D341Med (cell line): ENCODE measurements around the gene MUC3A.
"Not testable (repeated sequence)": the region's sequence is repeated elsewhere in the genome, so short reads cannot be mapped to it uniquely, and the experiment has no call there.

ENCODE experiments used
- DNase-seq: peaks from one replicate; pipeline ENCODE4 v3.0.0; 2012; ENCODE audit warnings: low spot score

The MUC3A gene

DNA sequence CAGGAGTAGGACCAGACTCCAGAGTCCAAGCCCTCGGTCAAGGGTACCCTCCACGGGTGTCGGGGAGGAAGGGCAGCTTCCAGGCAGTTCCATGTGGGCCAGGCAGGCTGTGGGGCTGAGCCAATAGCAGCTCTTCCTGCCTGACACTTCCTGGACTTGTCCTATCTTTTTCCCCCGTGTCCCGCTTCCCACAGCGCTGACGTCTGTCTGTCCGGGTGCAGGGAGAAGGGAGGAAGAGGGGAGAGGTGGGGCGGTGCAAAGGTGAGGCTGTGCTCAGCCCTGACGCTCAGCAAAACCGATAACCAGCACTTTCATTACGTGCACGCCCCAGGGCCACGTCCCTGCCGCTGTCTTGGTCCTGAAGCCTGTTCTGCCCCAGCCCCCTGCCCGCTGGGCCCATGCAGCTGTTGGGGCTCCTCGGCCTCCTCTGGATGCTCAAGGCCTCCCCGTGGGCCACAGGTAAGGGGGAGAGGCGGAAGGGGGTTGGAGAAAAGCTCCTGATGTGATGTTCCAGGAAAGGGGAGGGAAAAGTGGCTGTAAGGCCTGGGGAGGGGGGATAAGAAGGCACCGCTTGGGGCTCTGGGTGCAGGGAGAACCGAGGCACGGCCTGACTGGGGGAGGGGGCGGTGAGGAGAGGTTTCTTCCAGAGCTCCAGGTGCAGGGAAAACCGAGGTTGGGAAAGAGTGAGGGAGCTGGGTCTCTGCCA, at the start of gene MUC3A:
Gene MUC3A, plus strand, starts transcription at position 308 of the 706 bp plus-strand sequence. Its CDS starts 91 bp downstream, at position 399.
- no peak for DNase-seq

DNA sequence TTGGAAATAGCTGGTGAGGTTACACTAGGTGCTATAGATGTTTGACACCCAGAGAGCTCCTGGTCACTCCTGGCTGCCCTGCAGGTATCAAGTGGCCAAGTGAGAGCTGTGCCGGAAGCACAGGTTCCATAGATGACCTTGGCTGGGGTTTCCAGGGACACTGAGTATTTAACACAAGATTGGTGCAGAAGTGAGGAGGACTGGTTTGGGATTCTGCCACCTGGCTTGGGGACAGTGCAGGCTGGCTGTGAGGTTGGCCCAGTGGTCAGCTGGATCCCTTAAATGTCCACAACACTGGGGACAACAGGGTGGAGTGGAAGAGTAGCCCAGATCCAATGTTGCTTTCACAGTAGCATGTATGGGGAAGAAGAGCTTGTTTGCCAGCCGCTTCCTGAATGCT, 48.4 kb upstream of the MUC3A start:
- DNase-seq, result no peak

DNA sequence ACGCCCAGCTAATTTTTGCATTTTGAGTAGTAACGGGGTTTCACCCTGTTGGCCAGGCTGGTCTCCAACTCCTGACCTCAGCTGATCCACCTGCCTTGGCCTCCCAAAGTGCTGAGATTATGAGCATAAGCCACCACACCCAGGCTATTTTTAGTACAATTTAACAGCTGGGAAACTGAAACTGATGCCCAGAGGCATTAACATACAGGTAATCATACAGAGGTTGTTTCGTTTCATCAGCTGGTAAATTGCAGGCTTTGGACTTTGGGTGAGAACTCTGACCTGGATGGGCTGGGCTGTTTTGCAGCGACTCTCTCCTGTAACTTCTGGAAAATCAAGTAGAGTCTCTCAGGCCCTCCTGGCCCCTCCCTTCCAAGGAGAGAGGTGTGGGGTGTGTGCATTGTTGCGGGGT, 47.4 kb upstream of the MUC3A start:
- no peak for DNase-seq

- DNase-seq, result peak; percentile 10
Measured at GRCh38 chr7:100902638-100903037, 46.7 kb upstream of the MUC3A start.

- no peak for DNase-seq
Measured at GRCh38 chr7:100908512-100908911, 40.8 kb upstream of the MUC3A start.

GRCh38 chr7:100910443-100910842, 38.9 kb upstream of the MUC3A start:
- not testable (repeated sequence) for DNase-seq

- no peak for DNase-seq
Measured at GRCh38 chr7:100911484-100911883, 37.9 kb upstream of the MUC3A start.

GRCh38 chr7:100914208-100914878, 35.0 kb upstream of the MUC3A start:
- DNase-seq, result no peak

DNA sequence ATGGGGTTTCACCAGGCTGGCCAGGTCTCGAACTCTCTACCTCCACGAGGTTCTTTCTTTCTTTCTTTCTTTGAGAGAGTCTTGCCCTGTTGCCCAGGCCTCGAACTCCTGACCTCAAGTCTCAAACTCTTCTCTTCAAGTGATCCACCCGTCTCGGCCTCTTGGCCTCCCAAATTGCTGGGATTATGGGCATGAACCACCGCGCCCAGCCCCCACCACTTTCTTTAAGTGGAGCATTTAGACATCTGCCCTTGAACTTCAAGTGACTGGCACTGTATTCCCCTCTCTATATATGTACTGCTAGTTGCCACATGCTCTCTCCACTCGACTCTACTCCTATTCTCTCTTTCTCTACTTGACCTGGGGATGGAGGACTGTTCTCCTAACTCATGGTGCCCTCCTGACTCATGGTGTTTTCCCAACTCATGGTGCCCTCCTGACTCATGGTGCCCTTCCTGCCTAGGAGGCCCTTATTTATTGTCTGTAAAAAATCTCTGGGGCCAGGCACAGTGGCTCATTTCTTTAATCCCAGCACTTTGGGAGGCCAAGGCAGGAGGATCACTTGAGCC, 34.4 kb upstream of the MUC3A start:
- DNase-seq, result no peak

- not testable (repeated sequence) for DNase-seq
Measured at GRCh38 chr7:100919335-100919734, 30.0 kb upstream of the MUC3A start.

- not testable (repeated sequence) for DNase-seq
Measured at GRCh38 chr7:100919779-100920437, 29.4 kb upstream of the MUC3A start.

DNA sequence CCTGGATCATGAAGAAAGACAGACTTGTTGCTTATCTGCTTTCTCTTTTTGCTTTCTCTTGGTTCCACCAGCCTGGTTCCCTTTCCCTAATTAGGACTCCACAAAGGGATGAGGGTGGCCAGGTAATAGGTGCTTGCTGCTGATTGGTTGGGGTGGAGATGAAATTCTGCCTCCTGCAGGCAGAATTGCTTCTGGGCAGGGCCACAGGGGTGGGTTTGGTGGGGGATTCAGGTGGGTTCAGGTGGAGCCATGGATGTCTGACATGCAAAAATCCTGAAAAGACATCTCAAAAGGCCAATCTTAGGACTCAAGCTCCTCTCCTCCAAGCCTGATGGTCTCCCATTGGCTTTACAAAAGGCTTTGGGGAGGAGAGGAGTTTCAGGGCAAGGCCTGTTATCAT, 28.3 kb upstream of the MUC3A start:
- DNase-seq, result no peak

DNA sequence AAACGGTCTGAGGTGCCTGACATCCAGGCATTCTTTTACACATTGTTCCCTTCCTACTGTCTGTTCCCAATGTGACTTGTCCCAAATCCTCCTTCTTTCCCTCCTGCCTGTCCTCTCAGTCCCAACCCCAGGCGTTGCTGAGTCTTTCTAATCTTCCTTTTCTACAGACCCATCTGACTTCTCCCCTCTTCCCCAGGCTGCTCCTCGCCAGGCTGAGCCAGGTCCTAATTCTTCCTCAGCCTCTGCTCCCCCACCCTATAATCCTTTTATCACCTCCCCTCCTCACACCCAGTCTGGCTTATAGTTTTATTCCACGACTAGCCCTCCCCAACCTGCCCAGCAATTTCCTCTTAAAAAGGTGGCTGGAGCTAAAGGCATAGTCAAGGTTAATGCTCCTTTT, 25.7 kb upstream of the MUC3A start:
- DNase-seq, result not testable (repeated sequence)

DNA sequence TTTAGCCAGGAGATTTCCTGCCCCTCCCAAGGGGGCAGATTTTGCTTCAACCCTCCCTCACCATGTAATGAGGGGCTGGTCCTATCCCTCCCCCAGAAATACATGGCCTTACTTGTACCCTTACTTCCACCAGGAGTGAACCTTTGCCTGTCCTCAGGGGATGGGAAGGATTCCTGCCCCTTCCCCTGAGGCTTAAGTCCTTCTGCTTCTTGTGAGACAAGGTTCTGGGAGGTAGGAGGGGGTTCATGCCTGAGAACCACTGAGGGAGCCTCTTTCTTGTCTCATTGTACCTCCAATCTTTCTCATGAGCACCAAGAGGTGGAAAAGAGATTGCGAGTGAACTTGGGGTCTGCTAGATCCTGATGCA, 19.5 kb upstream of the MUC3A start:
- no peak for DNase-seq

GRCh38 chr7:100933734-100934133, 15.6 kb upstream of the MUC3A start:
- no peak for DNase-seq

DNA sequence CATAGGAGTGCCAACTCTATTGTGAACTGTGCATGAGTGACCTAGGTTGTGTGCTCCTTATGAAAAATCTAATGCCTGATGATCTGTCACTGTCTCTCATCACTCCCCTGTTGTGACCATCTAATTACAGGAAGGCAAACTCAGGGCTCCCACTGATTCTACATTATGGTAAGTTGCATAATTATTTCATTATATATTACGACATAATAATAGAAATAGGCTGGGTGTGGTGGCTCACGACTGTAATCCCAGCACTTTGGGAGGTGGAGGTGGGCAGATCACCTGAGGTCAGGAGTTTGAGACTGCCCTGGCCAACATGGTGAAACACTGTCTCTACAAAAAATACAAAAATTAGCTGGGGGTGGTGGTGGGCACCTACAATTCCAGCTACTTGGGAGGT, 14.0 kb upstream of the MUC3A start:
- not testable (repeated sequence) for DNase-seq

DNA sequence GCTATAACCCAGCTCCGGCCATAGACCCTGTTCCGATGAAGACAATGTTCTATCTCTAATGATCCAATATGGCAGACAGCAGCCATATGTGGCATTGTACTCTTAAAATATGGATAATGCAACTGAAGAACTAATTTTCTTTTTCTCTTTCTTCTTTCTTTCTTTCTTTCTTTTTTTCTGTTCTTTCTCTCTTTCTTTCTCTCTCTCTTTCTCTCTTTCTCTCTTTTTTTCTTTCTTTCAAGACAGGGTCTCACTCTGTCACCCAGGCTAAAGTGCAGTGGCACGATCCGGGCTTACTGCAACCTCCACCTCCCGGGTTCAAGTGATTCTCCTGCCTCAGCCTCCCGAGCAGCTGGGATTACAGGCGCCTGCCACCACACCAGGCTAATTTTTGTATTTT, 13.2 kb upstream of the MUC3A start:
- DNase-seq, result not testable (repeated sequence)

DNA sequence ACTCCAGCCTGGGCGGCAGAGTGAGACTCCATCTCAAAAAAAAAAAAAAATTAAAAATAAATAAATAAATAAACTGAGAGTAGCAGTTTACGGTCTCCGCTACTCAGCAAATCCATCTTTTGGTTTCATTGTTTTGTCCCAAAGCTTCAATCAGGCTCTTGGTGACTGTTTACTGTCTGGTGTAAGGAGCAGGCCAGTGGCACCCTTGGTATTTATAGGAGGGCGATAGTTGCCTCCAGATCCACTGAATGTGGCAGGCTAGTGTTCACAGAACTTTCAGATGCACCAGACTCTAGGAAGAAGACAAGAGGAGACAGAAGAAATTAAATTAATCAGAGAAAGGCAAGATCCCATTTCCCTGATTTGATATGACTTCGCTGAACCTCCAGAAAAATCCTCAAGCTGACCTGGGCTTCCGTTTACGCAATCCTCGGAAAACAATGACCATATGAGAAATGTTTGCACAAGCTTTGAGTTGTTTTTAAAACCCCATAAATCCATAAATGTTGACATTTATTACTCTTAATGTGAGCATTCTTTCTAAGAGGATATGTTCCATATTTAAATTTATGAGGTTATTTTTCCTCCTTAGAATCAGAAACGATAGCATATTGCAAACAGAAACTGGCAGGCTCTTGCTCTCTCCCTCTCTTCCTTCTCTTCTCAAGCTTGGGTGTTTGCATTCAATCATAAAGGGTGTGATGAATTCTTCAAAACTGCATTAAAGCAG, 7.1 kb upstream of the MUC3A start:
- DNase-seq, result no peak

GRCh38 chr7:100943693-100944092, 5.6 kb upstream of the MUC3A start:
- no peak for DNase-seq

GRCh38 chr7:100944138-100944537, 5.2 kb upstream of the MUC3A start:
- no peak for DNase-seq

- no peak for DNase-seq
Measured at GRCh38 chr7:100946111-100946510, 3.2 kb upstream of the MUC3A start.

DNA sequence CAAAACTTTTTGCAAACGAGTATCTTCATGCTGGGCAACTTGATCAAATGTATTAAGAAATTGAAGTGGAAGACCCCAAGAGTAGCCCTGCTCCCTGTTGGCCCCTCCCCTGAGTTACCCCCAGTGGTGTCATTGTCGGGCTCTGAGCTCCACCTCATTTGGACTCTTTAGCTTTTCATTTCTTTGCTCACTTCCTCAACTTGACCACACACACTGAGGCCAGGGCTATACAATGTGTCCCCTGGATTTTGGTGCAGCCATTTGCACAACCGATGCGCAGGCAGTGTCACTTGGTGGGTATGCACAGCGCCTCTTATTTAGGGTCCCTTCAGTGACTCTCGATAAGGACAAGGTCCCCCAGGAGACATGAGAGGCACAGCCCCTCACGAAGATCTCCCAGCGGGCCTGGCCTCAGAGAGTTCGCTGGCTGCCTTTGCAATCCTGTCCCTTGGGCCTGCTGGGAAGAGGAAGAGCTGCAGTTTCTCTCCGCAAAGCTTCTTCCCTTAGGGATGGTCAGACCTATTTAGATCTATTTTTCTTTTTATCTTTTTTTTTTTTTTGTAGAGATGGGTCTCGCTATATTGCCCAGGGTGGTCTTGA, 2.5 kb upstream of the MUC3A start:
- DNase-seq, result no peak
